K562 treated with DMSO at 1 percent for 4 hours (cell line): ENCODE results near the gene POTEM. TPM values are rescaled to one million over a fixed set of nuclear protein-coding genes. Genes with fewer than 3 reads are reported as not detected.

Experiments
- total RNA-seq: library from RNA; unstranded; fragments of 300-600 nt; gene quantifications from 2 replicates; pipeline ENCODE4 v1.2.3, GENCODE V29; 2022; ENCODE audit not compliant: insufficient read depth

POTEM gene
- not detected in 2 replicates for total RNA-seq

DNA sequence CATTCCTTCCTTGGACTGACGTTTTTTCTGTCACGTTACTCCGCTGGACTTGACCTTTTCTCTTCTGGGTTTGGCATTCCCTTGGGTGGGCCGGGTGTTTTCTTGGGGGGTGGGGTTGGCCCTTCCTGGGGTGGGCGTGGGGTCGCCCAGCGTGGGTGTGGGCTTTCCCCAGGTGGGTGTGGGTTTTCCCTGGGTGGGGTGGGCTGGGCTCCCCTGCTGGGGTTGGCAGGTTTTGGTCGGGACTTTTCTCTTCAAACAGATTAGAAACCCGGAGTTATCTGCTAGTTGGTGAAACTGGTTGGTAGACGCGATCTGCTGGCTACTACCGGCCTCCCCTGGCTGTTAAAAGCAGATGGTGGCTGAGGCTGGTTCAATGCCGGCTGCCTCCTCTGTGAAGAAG is at the start of gene POTEM:
Gene POTEM (plus strand): TSS at position 301 of the 400 bp plus-strand sequence. CDS start 52 bp downstream, at position 353.

